Chondrocyte (in vitro differentiated cells): ENCODE results near the gene NINJ2. TPM values are rescaled to one million over a fixed set of nuclear protein-coding genes. Genes with fewer than 3 reads are reported as not detected.

Experiments
- DNase-seq: peaks from one replicate; pipeline ENCODE4 v3.0.0; 2021; ENCODE audit warnings: mixed read lengths, low spot score
- H3K27ac Mint-ChIP-seq: one replicate; pipeline ENCODE4 v1.8.0; 2021; ENCODE audit warnings: mild to moderate bottlenecking, moderate library complexity, mixed read lengths; ENCODE audit not compliant: unreplicated experiment
- H3K27me3 Mint-ChIP-seq: 2 replicates; pipeline ENCODE4 v1.8.0; 2021; ENCODE audit warnings: low read depth, mixed read lengths
- H3K36me3 Mint-ChIP-seq: 2 replicates; pipeline ENCODE4 v1.8.0; 2021; ENCODE audit warnings: low read depth, mixed read lengths
- H3K4me1 Mint-ChIP-seq: 2 replicates; pipeline ENCODE4 v1.8.0; 2021; ENCODE audit warnings: low read depth, mild to moderate bottlenecking, mixed read lengths
- H3K4me3 Mint-ChIP-seq: one replicate; pipeline ENCODE4 v1.8.0; 2021; ENCODE audit warnings: mild to moderate bottlenecking, moderate library complexity, mixed read lengths; ENCODE audit not compliant: unreplicated experiment
- H3K9me3 Mint-ChIP-seq: 2 replicates; pipeline ENCODE4 v1.8.0; 2021; ENCODE audit warnings: low read depth, mixed read lengths
- CTCF ChIP-seq: fragments of 200-600 bp; sonication (generic); IDR thresholded peaks from 2 replicates; pipeline ENCODE4 v1.5.0; 2021; ENCODE audit warnings: antibody characterized with exemption, mild to moderate bottlenecking, moderate library complexity
- total RNA-seq: library from RNA; stranded (reverse); gene quantifications from 3 replicates; pipeline ENCODE4 v1.2.1, GENCODE V29; 2021

Gene NINJ2
- total RNA-seq, 1 donor from 2014 or later: 2.1 TPM

DNA sequence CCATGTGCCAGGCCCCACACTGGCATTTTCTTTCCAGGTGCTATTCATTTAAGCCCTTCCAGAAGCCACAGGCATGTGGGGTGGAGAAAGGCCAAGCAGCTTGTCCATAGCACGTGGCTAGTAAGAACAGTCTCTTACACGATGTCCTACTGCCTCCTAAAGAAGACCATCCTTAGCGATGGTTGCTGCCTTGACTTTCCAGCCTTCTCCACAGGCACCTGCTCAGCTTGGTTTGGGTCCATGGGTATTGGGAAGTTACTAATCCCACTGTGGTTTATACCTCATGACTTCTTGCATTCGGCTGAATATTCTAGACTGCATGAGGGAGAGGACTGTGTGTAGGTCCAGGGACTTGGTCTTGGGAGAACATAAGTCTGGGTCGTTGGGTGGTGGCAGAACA, 49.2 kb downstream of the NINJ2 start:
- H3K4me3 Mint-ChIP-seq: no peak overlapping the region
- H3K9me3 Mint-ChIP-seq: no peaks in the 10 kb centered on the region
- no peaks in the 10 kb centered on the region for H3K27me3 Mint-ChIP-seq
- H3K36me3 Mint-ChIP-seq: no peaks in the 10 kb centered on the region
- peaks cover 40% of the 10 kb centered on the region for H3K4me1 Mint-ChIP-seq
- DNase-seq: no peak
- no peak overlapping the region for H3K27ac Mint-ChIP-seq
- no peak for TF ChIP-seq CTCF

DNA sequence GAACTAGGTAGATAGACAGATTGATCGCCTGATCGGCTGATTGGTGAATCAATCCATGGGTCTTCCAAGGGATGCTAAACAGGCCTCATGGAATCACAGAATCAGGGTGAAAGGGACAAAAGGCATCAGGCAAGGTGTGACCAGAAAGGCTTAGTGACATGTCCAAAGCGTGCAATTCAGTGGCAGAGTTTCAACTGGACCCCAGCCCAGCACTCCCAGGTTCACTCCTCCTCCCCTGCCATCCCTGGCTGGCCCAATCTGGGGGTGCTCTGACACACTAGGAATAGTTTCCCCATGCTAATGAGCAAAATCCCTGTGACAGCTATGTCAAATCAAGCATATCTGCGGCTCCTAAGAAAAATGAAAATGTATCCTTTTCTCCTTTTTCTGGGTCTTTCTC, 50.4 kb downstream of the NINJ2 start:
- Mint-ChIP-seq H3K4me1 (peaks cover 44% of the 10 kb centered on the region), H3K27ac (no peak overlapping the region), H3K36me3 (no peaks in the 10 kb centered on the region), H3K27me3 (no peaks in the 10 kb centered on the region), H3K9me3 (no peaks in the 10 kb centered on the region), H3K4me3 (no peak overlapping the region)
- no peak for DNase-seq
- no peak for TF ChIP-seq CTCF

- Mint-ChIP-seq H3K36me3 (no peaks in the 10 kb centered on the region), H3K9me3 (no peaks in the 10 kb centered on the region), H3K27ac (no peak overlapping the region), H3K4me1 (peaks cover 46% of the 10 kb centered on the region), H3K27me3 (no peaks in the 10 kb centered on the region), H3K4me3 (no peak overlapping the region)
- no peak for TF ChIP-seq CTCF
- DNase-seq: no peak
Measured at GRCh38 chr12:612293-612692, 51.0 kb downstream of the NINJ2 start.

DNA sequence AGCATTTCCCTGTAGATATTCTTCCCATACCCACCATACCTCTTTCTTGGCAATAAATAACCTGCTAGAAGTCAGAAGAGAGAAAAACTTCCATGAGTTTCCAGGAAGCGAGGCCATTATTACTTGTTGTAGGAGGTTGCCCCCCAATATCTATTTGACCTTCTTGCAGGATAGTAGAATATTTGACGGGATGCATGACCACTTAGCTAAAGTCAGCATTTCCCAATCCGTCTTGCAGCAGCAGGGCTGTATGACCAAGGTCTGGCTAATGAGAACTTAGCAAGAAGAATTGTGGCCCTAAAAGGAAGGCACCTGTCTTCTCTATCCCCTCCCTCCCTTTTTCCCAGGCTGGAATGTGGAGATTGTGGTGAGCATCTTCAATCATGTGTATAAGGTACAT, 51.5 kb downstream of the NINJ2 start:
- Mint-ChIP-seq H3K4me3 (no peak overlapping the region), H3K9me3 (no peaks in the 10 kb centered on the region), H3K36me3 (no peaks in the 10 kb centered on the region), H3K27ac (no peak overlapping the region), H3K4me1 (peaks cover 49% of the 10 kb centered on the region), H3K27me3 (no peaks in the 10 kb centered on the region)
- TF ChIP-seq CTCF: no peak
- DNase-seq: no peak

- H3K27me3 Mint-ChIP-seq: no peaks in the 10 kb centered on the region
- H3K4me1 Mint-ChIP-seq: peaks cover 43% of the 10 kb centered on the region
- H3K9me3 Mint-ChIP-seq: no peaks in the 10 kb centered on the region
- TF ChIP-seq CTCF: no peak
- no peak overlapping the region for H3K4me3 Mint-ChIP-seq
- DNase-seq: peak; percentile 24
- H3K27ac Mint-ChIP-seq: no peak overlapping the region
- H3K36me3 Mint-ChIP-seq: no peaks in the 10 kb centered on the region
Measured at GRCh38 chr12:608921-609320, 54.3 kb downstream of the NINJ2 start.
